Esophagus squamous epithelium (tissue), 5 donors: ENCODE measurements around the gene TAGLN. TPM values are rescaled to one million over a fixed set of nuclear protein-coding genes. Genes with fewer than 3 reads are reported as not detected.
"Not testable (repeated sequence)": the region's sequence is repeated elsewhere in the genome, so short reads cannot be mapped to it uniquely, and the experiment has no call there.

Source experiments
- DNase-seq: peaks from one replicate; lab custom pipeline; 2025; lab: John Stamatoyannopoulos, UW
- H3K27ac ChIP-seq, 4 donors: fragments of 200-600 bp; sonication (generic); one replicate each; pipeline ENCODE4 v1.5.1; 2016 to 2019; ENCODE audit warnings: mild to moderate bottlenecking in 1 of 4
- H3K27me3 ChIP-seq, 4 donors: fragments of 200-600 bp; sonication (generic); 1 replicate in 3 of 4; 2 replicates in 1 of 4; pipeline versions ENCODE4 v1.5.1 to v1.6.0; 2017 to 2021; ENCODE audit warnings: antibody characterized with exemption in 1 of 4
- H3K36me3 ChIP-seq, 3 donors: fragments of 200-600 bp; sonication (generic); one replicate each; pipeline ENCODE4 v1.5.1; 2016 to 2019
- H3K4me1 ChIP-seq, 3 donors: fragments of 200-600 bp; sonication (generic); one replicate each; pipeline ENCODE4 v1.5.1; 2017 to 2019
- H3K4me3 ChIP-seq, 4 donors: fragments of 200-600 bp; sonication (generic); 1 replicate in 3 of 4; 2 replicates in 1 of 4; pipeline ENCODE4 v1.5.1; 2016 to 2019; ENCODE audit warnings: mild to moderate bottlenecking in 2 of 4, moderate library complexity in 1 of 4
- H3K9me3 ChIP-seq, 3 donors: fragments of 200-600 bp; sonication (generic); one replicate each; pipeline ENCODE4 v1.5.1; 2016 to 2019
- CTCF ChIP-seq, 6 experiments: fragments of 450-650 bp in 4 of 6; fragments of 200-600 bp in 2 of 6; sonication (generic) in 2 of 6; IDR thresholded peaks; one replicate each; pipeline ENCODE4 v1.5.1; 2016 to 2019; ENCODE audit warnings: antibody characterized with exemption in 6 of 6, mild to moderate bottlenecking in 4 of 6, moderate library complexity in 4 of 6
- POLR2A ChIP-seq, 4 donors: fragments of 450-650 bp; IDR thresholded peaks; one replicate each; pipeline ENCODE4 v1.6.1; 2017; ENCODE audit warnings: antibody characterized with exemption in 4 of 4, mild to moderate bottlenecking in 4 of 4, moderate library complexity in 3 of 4
- WGBS, 2 donors: methylation state at CpG; one replicate each; pipeline ENCODE4 v1.1.5; 2018; 5-methylcytosine and 5-hydroxymethylcytosine counted together
- intact Hi-C: fragments of 100-400 bp; cut with DNase I; formaldehyde crosslinking; loops from one replicate; pipeline ENCODE4 v1.15.0; 2022
- total RNA-seq, 4 donors: library from RNA; depleted of rRNA; stranded (reverse); fragments of >200 nt; gene quantifications; one replicate each; pipeline ENCODE4 v1.1.0, GENCODE V29; 2016
- donor health status: DM: yes; HTN: yes; CAD: no.

The TAGLN gene
- total RNA-seq, 4 donors from 2014 or later: 64.8 to 1,356 (median 373) TPM

DNA sequence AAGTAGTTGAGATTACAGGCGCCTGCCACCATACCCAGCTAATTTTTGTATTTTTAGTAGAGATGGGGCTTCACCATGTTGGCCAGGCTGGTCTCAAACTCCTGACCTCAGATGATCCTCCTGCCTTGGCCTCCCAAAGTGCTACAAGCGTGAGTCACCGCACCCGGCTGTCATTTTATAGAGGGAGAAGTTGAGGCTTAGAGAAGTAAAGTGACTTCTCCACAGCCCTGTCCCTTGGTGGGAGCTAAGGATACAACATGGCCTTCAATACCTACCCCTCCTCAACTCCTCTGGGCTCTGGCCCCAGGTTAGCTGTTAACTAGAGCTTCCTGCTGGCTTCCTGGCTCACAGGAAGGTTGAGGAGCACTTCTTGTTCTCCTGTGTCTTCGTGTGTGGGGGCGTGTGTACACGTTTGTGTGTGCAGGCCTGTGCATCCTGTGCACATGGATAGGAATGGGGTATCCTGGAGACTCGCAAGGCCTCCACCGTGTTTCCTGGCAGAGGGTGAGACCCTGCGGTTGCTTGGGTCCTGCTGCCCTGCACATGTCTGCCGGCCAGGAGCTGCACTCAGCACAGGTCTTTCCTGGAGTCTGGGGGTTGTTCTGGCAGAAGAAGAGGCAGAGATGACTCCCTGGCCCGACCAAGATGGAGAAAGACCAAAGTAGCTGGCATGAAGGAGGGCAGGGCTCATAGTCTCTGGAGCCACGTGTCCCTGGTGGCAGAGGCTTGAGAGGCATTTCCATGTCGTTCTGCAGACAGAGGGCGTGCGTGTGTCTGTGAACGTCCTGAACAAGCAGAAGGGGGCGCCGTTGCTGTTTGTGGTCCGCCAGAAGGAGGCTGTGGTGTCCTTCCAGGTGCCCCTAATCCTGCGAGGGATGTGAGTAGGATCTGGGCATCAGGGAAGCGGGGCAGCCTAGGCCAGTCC is 18.2 kb upstream of the TAGLN start:
- no peaks in the 10 kb centered on the region for H3K27me3 ChIP-seq
- TF ChIP-seq POLR2A (IDR thresholded peaks at IDR 0.05) (no peak), CTCF (IDR thresholded peaks at IDR 0.05) (peak; percentile 42 to 79 (median 56))
- H3K9me3 ChIP-seq: no peaks in the 10 kb centered on the region
- H3K4me1 ChIP-seq: peaks cover 16 to 55% (median 30%) of the 10 kb centered on the region in 3 donors
- intact Hi-C loops: loop anchor here (5.0 kb wide), 1 partner anchor 46 kb away; no protein-coding TSS in a partner anchor
- peaks cover 0 to 44% (median 6%) of the 10 kb centered on the region in 3 donors for H3K36me3 ChIP-seq
- peak overlapping the region in 1 of 4 donors; percentile 29 for H3K4me3 ChIP-seq
- H3K27ac ChIP-seq: peak overlapping the region in 3 of 4 donors; percentile 12 to 97 (median 25)
- peak; percentile 28 for DNase-seq
- WGBS, 2 donors: 56 to 60% methylated on average over 3 to 12 of the region's 22 CpGs

DNA sequence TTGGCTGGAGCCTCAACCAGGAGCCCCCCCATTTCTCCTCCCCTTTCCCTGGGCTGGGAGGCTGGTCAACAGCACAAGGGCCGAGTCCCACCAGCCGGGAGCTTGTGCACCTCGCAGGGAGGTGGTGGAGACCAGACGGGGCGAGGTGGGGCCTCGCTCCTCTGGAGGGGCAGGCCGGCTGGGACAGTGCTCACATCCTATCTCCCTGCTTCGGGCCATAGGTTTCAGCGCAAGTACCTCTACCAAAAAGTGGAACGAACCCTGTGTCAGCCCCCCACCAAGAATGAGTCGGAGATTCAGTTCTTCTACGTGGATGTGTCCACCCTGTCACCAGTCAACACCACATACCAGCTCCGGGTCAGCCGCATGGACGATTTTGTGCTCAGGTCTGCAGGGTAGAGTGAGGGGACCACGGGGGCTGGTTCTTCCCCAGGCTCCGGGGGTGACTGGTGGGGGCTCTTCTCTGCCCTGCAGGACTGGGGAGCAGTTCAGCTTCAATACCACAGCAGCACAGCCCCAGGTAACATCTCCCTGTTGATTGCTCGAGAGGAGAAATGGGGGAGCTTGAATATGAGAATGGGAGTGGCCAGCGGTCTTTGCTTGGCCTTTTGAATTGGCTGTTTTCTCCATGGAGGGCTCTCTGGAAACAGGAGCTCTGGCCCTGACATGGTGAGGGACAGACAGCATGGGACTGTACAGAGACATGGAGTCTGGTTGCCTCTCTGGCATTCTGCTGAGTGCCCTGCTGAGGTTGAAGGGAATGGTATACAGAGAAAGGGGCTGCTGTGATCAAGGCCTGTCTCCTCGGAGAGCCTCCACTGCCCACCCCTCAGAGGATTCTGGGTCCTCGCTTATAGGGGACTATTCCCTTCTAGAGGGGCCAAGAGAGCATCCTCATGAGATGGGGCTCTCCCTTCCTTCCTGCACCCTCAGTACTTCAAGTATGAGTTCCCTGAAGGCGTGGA is 17.3 kb upstream of the TAGLN start:
- Histone ChIP-seq H3K9me3 (no peaks in the 10 kb centered on the region), H3K36me3 (peaks cover 0 to 52% (median 6%) of the 10 kb centered on the region in 3 donors), H3K4me3 (no peak overlapping the region), H3K4me1 (peaks cover 16 to 55% (median 30%) of the 10 kb centered on the region in 3 donors), H3K27ac (no peak overlapping the region), H3K27me3 (no peaks in the 10 kb centered on the region)
- TF ChIP-seq POLR2A (IDR thresholded peaks at IDR 0.05): no peak
- TF ChIP-seq CTCF (IDR thresholded peaks at IDR 0.05): no peak
- 93 to 100% methylated on average over 3 to 12 of the region's 22 CpGs for WGBS, 2 donors
- no peak for DNase-seq
- intact Hi-C loops: loop anchor here (5.0 kb wide), 1 partner anchor 45 kb away; no protein-coding TSS in a partner anchor

DNA sequence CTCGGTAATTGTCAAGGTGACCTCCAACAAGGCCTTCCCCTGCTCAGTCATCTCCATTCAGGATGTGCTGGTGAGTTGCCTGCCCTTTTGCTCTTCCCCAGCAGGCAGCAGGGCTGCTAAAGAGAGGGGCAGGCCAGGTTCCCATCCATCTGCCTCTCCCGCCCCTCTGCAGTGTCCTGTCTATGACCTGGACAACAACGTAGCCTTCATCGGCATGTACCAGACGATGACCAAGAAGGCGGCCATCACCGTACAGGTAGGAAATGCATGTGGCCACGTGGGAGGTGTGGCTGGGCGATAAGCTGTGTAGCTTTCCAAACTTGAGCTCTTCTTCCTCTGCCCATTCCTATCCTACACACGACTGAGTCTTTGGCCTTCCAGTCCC is 16.6 kb upstream of the TAGLN start:
- H3K36me3 ChIP-seq: peaks cover 0 to 59% (median 6%) of the 10 kb centered on the region in 3 donors
- no peak overlapping the region for H3K27ac ChIP-seq
- intact Hi-C loops: loop anchor here (5.0 kb wide), 1 partner anchor 45 kb away; no protein-coding TSS in a partner anchor
- 90 to 94% methylated on average over 8 to 9 of the region's 10 CpGs for WGBS, 2 donors
- no peak for DNase-seq
- H3K27me3 ChIP-seq: no peaks in the 10 kb centered on the region
- H3K4me3 ChIP-seq: no peak overlapping the region
- no peaks in the 10 kb centered on the region for H3K9me3 ChIP-seq
- no peak for TF ChIP-seq CTCF (IDR thresholded peaks at IDR 0.05)
- no peak for TF ChIP-seq POLR2A (IDR thresholded peaks at IDR 0.05)
- H3K4me1 ChIP-seq: peaks cover 16 to 53% (median 30%) of the 10 kb centered on the region in 3 donors

DNA sequence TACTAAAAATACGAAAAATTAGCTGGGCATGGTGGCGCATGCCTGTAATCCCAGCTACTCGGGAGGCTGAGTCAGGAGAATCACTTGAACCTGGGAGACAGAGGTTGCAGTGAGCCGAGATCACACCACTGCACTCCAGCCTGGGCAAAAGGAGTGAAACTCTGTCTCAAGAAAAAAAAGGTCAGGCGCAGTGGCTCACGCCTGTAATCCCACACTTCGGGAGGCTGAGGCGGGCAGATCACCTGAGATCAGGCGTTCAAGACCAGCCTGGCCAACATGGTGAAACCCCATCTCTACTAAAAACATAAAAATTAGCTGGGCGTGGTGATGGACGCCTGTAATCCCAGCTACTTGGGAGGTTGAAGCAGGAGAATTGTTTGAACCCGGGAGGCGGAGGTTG is 16.0 kb upstream of the TAGLN start:
- H3K36me3 ChIP-seq: peaks cover 0 to 65% (median 12%) of the 10 kb centered on the region in 3 donors
- not testable (repeated sequence) for DNase-seq, H3K27ac ChIP-seq

DNA sequence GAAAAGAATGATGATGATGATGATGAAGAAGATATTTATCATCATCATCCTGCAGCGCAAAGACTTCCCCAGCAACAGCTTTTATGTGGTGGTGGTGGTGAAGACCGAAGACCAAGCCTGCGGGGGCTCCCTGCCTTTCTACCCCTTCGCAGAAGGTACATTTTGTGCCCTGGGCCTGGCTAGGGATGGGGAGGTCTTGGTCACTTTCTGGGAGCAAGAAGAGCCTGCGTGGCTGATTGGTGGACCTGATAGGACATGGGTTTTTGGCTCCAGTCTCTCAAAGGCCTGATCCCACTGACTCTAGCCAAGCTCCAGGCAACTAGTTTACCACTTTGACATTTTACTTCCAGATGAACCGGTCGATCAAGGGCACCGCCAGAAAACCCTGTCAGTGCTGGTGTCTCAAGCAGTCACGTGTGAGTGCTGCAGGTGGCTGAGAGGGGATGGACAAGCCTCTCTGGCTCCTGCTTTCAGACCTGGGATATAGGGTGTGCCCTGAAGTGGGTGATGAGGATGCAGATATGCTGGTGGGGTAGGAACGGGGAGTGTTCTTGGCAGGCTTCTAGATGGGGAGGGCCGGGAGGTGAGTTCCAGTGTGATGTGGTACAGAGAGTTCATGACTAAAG is 15.3 kb upstream of the TAGLN start:
- Histone ChIP-seq H3K36me3 (peaks cover 3 to 72% (median 15%) of the 10 kb centered on the region in 3 donors), H3K27ac (peak overlapping the region in 1 of 4 donors; percentile 34)
- intact Hi-C loops: loop anchor here (5.0 kb wide), 1 partner anchor 43 kb away; no protein-coding TSS in a partner anchor

More for the DNA sequence above, 16.0 kb upstream of the TAGLN start:
- intact Hi-C loops: loop anchor here (5.0 kb wide), 1 partner anchor 44 kb away; no protein-coding TSS in a partner anchor
- not testable (repeated sequence) for H3K9me3 ChIP-seq, H3K4me3 ChIP-seq, H3K27me3 ChIP-seq
- WGBS, 2 donors: 92% methylated on average over 9 to 13 of the region's 13 CpGs
- H3K4me1 ChIP-seq: peaks cover 10 to 47% (median 23%) of the 10 kb centered on the region in 3 donors

More for the DNA sequence above, 15.3 kb upstream of the TAGLN start:
- H3K4me1 ChIP-seq: peaks cover 9 to 44% (median 22%) of the 10 kb centered on the region in 3 donors
- 69 to 84% methylated on average over 9 to 10 of the region's 11 CpGs for WGBS, 2 donors
- no peak for TF ChIP-seq CTCF (IDR thresholded peaks at IDR 0.05)
- no peak for TF ChIP-seq POLR2A (IDR thresholded peaks at IDR 0.05)
- H3K9me3 ChIP-seq: no peaks in the 10 kb centered on the region
- no peaks in the 10 kb centered on the region for H3K27me3 ChIP-seq
- H3K4me3 ChIP-seq: no peak overlapping the region
- no peak for DNase-seq
